ENCODE measurements around the gene MAML3.
"Not testable (repeated sequence)": the region's sequence is repeated elsewhere in the genome, so short reads cannot be mapped to it uniquely, and the experiment has no call there.

Gene MAML3

GRCh38 chr4:139956507-139957017, 197.4 kb downstream of the MAML3 start:
- DNase-seq: no peak

GRCh38 chr4:139955600-139955999, 198.4 kb downstream of the MAML3 start:
- no peak for DNase-seq

GRCh38 chr4:139954512-139954911, 199.5 kb downstream of the MAML3 start:
- no peak for DNase-seq

DNA sequence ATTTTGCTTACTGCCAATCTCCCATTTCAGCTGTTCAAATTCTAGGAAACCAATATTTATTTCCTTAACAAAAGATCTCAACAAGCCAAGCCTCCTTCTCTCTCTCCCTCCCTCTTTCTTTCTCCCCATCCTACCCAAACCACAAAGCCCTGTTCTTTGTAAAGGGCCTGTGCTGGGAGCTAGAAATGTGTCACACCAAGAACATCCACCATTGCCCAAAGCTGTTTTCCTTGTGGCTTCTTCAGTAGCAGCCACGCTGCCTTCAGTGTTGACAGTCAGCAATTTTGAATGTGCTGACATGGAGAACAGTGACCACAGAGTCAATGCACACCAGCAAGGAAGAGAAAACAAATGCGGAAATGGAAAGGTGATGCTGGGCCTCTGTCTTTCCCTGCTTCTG, 203.0 kb downstream of the MAML3 start:
- DNase-seq: no peak

- no peak for DNase-seq
Observed at GRCh38 chr4:139950568-139950967, 203.4 kb downstream of the MAML3 start.

DNA sequence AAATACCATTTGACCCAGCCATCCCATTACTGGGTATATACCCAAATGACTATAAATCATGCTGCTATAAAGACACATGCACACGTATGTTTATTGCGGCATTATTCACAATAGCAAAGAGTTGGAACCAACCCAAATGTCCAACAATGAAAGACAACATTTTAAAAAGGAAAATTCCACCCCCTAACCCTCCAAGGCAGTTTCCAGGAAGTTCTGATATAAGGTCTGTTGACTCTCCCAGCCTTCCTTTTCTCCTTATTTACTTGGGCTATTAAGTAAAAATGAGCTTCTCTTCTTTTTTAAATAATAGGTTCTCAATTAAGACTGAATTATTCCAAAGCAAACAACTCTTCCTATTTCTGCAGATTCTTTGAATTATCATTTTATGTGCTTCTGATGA, 209.1 kb downstream of the MAML3 start:
- DNase-seq: not testable (repeated sequence)

- no peak for DNase-seq
Observed at GRCh38 chr4:139943277-139943676, 210.7 kb downstream of the MAML3 start.

- no peak for DNase-seq
Observed at GRCh38 chr4:139942241-139942640, 211.7 kb downstream of the MAML3 start.

DNA sequence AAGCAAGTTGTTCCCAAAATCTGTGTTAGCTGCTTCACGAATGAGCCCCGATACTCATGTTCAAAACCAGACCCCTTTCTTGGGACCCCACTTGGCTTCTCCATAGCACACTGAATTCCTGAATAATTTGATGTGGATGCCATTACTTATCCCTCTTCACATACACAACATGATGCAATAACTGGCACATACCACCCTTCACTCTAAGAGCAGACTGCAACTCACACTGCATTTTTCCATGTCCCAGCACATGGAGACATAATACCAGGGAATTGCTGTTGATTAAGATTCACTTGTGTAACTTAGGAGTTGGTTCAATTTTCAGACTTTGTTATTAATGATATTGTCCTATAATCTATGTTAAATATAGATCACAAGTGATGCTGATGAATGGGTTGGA, 213.4 kb downstream of the MAML3 start:
- DNase-seq: no peak

DNA sequence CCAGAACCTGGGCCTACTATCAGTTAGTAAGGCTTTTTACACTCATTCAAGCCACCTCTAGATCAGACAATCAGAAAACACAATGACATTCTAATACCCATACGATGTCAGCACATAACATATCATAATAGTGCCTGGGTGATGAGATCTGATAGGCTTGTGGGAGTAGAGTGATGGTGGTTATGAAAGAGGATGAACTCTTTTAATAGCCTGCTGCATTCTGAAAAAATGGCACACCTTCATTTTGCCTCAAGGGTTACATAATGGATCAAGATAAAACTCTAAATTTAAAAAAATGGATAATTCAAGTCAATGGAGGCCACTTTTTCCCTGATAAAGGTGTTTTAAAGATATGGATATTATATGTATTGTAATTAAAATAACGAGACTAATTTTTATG, 215.6 kb downstream of the MAML3 start:
- no peak for DNase-seq

DNA sequence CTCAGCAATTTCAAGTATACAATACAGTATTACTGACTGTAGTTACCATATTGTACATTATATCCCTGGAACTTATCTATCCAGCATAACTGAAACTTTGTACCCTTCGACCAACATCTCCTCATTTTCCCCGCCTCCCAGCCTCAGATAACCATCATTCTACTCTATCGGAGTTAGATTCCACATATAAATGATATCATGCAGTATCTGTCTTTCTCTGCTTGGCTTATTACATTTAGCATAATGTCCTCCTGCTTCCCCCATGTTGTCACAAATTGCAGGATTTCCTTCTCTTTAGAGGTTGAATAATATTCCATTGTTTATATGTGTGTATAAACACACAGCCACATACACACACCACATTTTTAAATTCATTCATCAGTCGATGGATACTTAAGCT, 218.1 kb downstream of the MAML3 start:
- DNase-seq: no peak

GRCh38 chr4:139934708-139935195, 219.2 kb downstream of the MAML3 start:
- DNase-seq: no peak

- no peak for DNase-seq
Observed at GRCh38 chr4:139934057-139934707, 219.8 kb downstream of the MAML3 start.

DNA sequence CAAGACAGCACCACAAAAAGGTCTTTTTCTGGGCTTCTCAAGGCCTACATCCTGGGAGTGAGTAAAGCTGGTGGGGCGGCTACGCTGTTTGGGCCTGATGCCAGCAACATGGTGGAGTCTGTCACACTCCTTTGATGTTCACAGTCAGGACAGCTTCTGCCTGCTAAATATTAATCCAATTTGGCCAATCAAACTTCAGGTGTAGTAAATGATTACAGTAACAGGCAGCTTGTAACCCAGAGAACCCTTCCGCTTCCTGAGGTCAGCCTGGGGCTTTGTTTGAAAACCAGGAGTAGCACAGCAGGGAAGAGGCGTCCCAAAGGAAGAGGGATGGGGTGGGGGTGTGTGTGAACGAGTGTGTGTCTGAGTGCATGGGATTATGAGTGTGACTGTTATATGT, 220.4 kb downstream of the MAML3 start:
- no peak for DNase-seq

- no peak for DNase-seq
Observed at GRCh38 chr4:139933104-139933503, 220.9 kb downstream of the MAML3 start.

DNA sequence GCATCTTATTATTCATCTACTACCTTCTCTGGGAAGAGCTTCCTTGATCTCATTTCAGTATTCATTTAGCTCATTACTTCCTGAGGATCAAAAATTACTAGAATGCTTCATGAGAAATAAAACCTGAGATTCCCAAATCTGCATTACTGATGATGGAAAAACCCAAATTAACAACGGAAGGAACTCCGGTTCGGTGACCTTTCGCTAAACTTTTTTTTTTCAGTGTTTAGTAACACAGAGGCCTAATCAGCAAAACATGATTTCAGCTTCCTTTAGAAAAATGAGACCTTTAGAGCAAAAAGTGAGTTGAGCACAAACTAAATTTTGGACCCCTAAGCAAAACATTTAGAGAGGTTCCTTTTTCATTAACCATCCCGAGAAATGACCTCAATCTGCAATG, 229.2 kb downstream of the MAML3 start:
- DNase-seq: no peak

DNA sequence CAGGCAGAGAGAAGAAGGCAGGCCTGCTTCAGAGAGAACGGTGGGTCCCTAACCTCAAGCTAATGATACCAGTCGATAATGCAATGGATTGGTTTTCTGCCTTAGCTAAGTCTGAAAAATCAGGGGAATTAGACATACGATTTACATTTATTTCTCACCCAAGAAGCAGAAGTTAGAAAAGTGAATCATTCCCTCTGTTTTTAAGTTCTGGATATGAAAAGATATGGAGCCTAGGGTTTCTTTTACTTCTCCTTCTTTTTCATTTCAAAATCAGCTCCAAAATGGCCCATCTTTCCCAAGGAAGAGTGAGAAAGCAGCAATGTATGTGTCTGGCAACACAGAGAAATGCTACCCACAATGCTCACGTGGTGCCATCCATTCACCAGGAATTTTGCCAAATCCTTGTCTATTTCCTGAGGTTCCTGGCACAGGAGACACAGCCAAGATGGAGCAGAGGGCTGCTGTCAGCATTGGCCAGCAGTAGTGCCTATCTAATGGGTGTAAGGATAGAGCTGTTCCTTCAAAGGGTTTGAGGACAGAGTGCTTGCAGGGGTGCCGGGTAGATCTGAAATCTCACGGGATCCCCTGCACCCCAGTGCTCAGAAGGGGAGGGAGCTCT, 231.5 kb downstream of the MAML3 start:
- no peak for DNase-seq

- DNase-seq: no peak
Observed at GRCh38 chr4:139921429-139922184, 232.4 kb downstream of the MAML3 start.

DNA sequence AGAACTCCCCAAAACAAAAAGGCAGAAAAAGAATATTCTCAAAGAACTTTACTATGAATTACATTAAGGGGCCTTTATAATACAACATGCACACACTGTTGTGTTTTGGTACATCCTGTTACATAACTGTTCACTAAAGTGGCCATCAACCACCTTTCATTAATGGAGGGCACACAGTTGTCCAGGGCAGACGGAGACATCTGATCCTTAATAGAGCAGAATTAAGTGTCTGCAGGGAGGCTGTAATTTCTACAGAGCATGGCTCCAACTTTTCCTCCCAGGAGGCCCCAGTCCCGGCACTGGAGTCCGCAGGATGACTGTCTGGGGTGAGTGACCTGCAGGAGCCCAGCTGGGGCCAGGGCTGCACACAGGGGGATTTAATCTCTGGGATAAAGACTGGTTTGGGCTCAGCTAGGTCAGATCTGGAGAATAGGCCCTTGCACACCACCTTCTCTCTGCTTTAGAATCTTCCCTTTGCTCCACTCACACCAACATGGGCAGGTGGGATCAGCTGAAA, 233.4 kb downstream of the MAML3 start:
- DNase-seq: no peak

DNA sequence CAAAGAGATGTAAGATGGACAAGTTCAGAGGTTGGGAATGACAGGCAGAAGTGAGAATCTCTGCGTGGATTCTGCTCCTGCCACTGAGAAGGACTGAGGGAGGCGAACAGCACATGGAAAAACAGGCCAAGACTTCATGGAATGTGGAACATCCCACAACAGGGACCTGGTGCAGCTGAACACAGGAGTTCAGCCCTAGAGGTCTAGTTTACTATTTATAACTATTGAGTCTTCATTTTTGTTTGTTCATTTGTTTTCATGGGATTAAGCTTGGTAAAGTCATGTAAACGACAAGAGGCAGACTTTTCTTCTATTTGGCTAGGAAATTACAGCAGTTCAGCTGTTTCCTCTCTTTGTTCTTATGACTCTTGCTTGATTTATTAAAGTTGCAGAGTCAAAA, 234.5 kb downstream of the MAML3 start:
- no peak for DNase-seq

DNA sequence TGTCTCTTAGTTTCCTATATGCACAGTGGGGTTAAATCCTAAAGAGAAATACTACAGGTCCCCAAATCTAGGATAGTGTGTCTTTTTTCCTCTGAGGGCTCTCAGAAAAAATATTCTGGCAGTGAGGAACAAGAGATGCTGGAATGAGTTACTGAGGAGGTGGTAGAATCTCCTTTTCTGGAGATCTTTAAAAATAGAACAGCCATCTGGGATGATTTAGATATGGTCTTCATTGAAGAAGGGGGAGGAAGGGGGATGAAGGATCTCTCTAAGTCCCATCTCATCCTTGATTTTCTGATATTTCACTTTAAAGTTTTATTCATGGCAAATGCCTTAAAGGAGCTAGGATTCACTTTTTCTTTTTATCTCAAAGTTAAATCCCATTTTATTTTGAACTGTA, 235.0 kb downstream of the MAML3 start:
- DNase-seq: no peak

- DNase-seq: no peak
Observed at GRCh38 chr4:139918591-139918990, 235.4 kb downstream of the MAML3 start.

GRCh38 chr4:139917896-139918295, 236.1 kb downstream of the MAML3 start:
- DNase-seq: no peak

- DNase-seq: no peak
Observed at GRCh38 chr4:139916041-139916440, 237.9 kb downstream of the MAML3 start.
